ENCODE results near the gene TMEM134.

- TF ChIP-seq FOXK2 (IDR thresholded peaks at IDR 0.05) (no peak), TAF1 (IDR thresholded peaks at IDR 0.05; ENCODE audit: borderline replicate concordance, low read depth, low read length) (no peak), MXI1 (IDR thresholded peaks at IDR 0.05; ENCODE audit: low read depth, low read length) (no peak), ZBTB40 (IDR thresholded peaks at IDR 0.05; ENCODE audit: borderline replicate concordance) (no peak), CTCF (IDR thresholded peaks at IDR 0.05 in 2 of 3, conservative IDR thresholded peaks at IDR 0.05 in 1 of 3; ENCODE audit: control insufficient read depth in 2 of 3, extremely low read depth in 1 of 3, insufficient read depth in 1 of 3, low read depth in 3 of 3, low read length in 3 of 3) (no peak), STAT1 (conservative IDR thresholded peaks at IDR 0.05) (no peak), MTA2 (IDR thresholded peaks at IDR 0.05; ENCODE audit: low read depth) (no peak)
Measured at GRCh38 chr11:67492069-67492727, 23.1 kb upstream of the TMEM134 start.

All from GM12878 (cell line).